Stomach (tissue), 4 donors: ENCODE data around the gene ADD3.

ENCODE experiments used
- EP300 ChIP-seq: sonication (generic); formaldehyde crosslinking; IDR thresholded peaks from one replicate; pipeline ENCODE4 v1.6.1; 2017; ENCODE audit warnings: antibody characterized with exemption
- POLR2A ChIP-seq, 4 donors: fragments of 450-650 bp; IDR thresholded peaks; one replicate each; pipeline ENCODE4 v1.6.1; 2016; ENCODE audit warnings: antibody characterized with exemption in 4 of 4, control low read depth in 2 of 4, mild to moderate bottlenecking in 1 of 4, moderate library complexity in 1 of 4
- POLR2AphosphoS5 ChIP-seq, 3 donors: sonication (generic); formaldehyde crosslinking; IDR thresholded peaks; one replicate each; pipeline ENCODE4 v1.6.1; 2016; ENCODE audit warnings: antibody characterized with exemption in 3 of 3
- TF ChIP-seq, protein P1 (sequence below), 7 experiments: fragments of 450-650 bp in 4 of 7; fragments of 200-600 bp in 3 of 7; sonication (generic) in 3 of 7; IDR thresholded peaks; one replicate each; pipeline ENCODE4 v1.5.1; 2016 to 2019; ENCODE audit warnings: antibody characterized with exemption in 7 of 7, control low read depth in 2 of 7, mild to moderate bottlenecking in 1 of 7

- no peak for TF ChIP-seq POLR2A (IDR thresholded peaks at IDR 0.05)
- TF ChIP-seq, protein P1, sequence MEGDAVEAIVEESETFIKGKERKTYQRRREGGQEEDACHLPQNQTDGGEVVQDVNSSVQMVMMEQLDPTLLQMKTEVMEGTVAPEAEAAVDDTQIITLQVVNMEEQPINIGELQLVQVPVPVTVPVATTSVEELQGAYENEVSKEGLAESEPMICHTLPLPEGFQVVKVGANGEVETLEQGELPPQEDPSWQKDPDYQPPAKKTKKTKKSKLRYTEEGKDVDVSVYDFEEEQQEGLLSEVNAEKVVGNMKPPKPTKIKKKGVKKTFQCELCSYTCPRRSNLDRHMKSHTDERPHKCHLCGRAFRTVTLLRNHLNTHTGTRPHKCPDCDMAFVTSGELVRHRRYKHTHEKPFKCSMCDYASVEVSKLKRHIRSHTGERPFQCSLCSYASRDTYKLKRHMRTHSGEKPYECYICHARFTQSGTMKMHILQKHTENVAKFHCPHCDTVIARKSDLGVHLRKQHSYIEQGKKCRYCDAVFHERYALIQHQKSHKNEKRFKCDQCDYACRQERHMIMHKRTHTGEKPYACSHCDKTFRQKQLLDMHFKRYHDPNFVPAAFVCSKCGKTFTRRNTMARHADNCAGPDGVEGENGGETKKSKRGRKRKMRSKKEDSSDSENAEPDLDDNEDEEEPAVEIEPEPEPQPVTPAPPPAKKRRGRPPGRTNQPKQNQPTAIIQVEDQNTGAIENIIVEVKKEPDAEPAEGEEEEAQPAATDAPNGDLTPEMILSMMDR (IDR thresholded peaks at IDR 0.05) = no peak
- no peak for TF ChIP-seq POLR2AphosphoS5 (IDR thresholded peaks at IDR 0.05)
- TF ChIP-seq EP300 = no peak
Measured at GRCh38 chr10:110149259-110149658, 141.5 kb downstream of the ADD3 start.
